Stimulated activated CD4-positive, alpha-beta T cell treated with anti-CD3 and anti-CD28 coated beads, Interleukin-15, amount 100 ng/mL, for 48 hours (primary cell): ENCODE measurements around the gene KAT14.
"Not testable (repeated sequence)": the region's sequence is repeated elsewhere in the genome, so short reads cannot be mapped to it uniquely, and the experiment has no call there.

ENCODE experiments used
- DNase-seq, 2 donors: peaks; one replicate each; pipeline ENCODE4 v3.0.0-alpha.2; 2020; ENCODE audit warnings: low read depth in 2 of 2

Gene KAT14, protein sequence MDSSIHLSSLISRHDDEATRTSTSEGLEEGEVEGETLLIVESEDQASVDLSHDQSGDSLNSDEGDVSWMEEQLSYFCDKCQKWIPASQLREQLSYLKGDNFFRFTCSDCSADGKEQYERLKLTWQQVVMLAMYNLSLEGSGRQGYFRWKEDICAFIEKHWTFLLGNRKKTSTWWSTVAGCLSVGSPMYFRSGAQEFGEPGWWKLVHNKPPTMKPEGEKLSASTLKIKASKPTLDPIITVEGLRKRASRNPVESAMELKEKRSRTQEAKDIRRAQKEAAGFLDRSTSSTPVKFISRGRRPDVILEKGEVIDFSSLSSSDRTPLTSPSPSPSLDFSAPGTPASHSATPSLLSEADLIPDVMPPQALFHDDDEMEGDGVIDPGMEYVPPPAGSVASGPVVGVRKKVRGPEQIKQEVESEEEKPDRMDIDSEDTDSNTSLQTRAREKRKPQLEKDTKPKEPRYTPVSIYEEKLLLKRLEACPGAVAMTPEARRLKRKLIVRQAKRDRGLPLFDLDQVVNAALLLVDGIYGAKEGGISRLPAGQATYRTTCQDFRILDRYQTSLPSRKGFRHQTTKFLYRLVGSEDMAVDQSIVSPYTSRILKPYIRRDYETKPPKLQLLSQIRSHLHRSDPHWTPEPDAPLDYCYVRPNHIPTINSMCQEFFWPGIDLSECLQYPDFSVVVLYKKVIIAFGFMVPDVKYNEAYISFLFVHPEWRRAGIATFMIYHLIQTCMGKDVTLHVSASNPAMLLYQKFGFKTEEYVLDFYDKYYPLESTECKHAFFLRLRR

DNA sequence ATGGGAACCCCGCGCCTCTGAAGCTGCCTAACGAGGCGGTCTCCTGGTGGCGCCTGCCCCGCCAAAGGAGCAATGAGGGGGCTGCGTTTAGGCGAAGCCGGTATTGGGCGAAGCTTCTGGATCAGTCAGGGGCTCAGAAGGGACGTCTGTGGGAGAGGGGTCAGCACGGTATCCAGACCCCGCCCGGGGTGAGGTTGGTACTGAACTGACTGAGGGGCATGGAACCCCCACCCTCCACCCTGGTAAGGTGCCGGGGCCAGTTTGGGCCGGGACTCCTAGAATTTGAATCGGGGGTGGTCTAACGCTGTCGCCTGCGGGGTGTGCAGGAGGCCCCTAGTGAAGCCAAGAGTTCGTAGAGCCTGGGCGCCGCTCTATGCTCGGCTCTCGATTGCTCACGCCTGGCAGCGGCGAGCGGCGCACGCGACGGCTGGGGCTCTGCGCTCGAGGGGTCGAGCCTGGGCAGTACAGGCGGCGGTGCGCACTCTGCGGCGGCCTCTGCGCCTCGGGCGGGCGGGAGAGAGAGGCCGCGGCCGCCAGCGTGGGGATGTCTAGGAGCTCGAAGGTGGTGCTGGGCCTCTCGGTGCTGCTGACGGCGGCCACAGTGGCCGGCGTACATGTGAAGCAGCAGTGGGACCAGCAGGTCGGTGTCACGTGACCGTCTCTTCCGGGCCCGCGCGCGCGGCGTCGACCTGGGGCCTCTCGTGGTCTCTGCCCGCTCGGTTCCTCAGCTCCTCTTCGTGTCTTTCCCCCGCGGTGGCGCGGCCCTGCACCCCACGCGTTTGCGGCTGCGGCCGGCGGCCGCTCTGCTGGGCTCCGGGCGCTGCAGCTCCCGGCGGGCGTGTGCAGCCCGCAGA, at the start of gene KAT14, which contains the start of gene PET117:
Gene KAT14 (plus strand): TSS at position 452 of the 854 bp plus-strand sequence. CDS start 4,798 bp downstream, outside the sequence.
Gene PET117 (plus strand): TSS at position 452 of the 854 bp plus-strand sequence. CDS start 93 bp downstream, at position 545.
- peak; percentile 77 to 87 for DNase-seq

DNA sequence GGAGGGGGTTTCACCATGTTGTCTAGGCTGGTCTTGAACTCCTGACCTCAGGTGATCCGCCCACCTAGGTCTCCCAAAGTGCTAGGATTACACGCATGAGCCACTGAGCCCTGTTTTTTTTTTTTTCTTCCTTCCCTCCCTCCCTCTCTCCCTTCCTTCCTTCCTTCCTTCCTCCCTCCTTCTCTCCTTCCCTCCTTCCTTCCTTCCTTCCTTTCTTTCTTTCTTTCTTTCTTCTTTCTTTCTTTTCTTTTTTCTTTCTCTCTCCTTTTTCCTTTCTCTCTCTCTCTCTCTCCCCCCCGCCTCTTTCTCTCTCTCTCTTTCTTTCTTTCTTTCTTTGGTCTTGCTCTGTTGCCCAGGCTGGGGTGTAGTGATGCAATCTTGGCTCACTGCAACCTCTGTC, 49.4 kb upstream of the KAT14 start:
- not testable (repeated sequence) for DNase-seq

DNA sequence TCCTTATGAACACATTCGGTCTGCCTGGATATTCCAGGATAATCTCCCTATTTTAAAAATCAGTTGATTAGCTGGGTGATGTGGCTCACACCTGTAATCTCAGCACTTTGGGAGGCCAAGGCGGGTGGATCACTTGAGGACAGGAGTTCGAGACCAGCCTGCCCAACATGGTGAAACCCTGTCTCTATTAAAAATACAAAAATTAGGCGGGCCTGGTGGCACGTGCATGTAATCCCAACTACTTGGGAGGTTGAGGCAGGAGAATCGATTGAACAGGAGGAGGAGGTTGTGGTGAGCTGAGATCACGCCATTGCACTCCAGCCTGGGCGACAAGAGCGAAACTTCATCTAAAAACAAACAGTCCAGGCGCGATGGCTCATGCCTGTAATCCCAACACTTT, 48.8 kb upstream of the KAT14 start:
- not testable (repeated sequence) for DNase-seq

DNA sequence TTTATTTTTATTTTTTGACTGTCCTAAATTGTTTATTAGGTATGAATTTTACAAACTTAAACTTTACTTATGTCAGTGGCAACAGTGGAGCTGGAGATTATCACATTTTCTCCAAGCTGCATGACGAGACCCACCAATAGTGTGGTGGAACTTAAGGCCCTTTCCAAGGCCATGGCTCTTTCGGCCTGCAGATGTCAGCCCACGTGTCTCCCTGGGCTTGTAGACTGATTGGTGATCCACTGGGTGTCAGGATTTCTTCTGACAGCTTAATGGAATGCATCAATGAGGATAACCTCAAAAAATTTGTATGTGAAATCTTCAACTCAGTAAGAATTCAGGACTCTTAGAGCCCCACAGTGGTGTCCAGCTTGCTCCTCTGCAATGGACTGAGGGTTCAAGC, 47.6 kb upstream of the KAT14 start:
- no peak for DNase-seq

DNA sequence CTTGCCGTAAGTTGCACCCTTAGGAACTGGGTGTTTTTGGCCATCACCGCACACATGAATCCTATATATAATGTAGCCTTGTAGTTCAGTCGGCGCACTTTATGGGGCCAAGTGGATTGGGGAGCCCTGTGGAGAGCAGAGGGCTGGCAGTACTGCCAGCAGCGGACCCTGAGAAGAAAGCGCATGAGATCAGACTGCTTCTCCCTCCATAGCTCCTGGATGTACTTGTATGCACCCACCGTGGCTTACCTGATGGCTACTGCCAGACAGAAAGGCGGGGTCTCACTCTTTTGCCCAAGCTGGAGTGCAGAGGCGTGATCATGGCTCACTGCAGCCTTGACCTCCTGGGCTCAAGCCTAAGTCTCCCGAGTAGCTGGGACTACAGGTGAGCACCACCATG, 47.2 kb upstream of the KAT14 start:
- DNase-seq, result no peak

DNA sequence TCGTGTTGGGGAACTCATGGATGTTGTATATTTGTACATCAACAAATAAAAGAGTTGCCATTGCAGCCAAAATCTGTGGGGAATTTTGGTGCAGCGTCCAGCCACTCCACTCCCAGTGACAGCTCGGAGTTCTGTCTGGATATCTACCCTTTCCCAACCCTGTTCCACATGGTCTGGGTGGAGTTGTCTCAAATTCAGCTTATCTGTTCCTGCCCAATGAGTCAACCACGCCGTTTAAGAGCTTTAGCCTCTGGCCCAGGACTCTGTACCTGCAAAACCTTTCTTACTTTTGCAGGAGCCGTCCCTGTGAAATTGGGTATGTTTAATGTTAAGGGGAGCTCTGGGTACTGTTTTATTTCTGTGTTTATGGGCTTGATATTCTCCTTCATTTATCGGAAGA, 46.0 kb upstream of the KAT14 start:
- no peak for DNase-seq

DNA sequence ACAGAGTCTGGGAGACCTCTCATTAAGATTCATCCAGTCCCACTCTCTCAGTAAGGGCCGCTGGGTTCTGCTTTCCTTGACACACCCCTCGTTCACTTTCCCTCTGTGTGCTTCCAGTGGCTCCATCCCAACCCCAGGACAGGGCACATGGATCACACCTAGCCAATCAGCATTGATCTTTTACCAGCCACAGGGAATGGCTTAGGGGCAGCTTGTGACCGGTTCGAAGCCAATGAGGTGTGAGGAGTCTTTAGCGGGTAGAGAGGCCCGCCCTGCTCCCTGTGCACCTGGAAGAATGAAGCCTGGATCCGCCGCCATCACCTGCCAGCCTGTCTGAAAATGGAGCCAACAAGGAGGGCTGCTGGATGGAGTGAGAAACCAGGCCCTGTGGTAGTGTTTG, 44.8 kb upstream of the KAT14 start:
- DNase-seq, result no peak

DNA sequence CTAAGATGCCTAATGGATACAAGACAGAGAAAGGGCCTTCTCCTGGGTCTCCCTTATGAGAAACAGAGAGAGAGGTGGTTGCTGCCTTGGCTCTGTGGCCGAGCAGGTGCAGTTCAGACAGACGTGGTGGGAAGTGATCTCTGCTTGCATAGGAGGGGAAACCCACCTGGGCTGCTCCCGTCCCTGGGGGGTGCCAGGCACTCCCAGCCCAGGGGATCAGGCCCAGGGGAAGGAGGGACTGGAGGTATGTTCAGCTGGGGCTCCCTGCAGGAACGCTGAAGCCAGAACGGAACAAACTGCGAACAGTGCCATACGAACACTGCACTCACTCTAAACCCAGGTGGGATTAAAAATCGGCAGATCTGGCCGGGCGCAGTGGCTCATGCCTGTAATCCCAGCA, 44.3 kb upstream of the KAT14 start:
- DNase-seq, result no peak

DNA sequence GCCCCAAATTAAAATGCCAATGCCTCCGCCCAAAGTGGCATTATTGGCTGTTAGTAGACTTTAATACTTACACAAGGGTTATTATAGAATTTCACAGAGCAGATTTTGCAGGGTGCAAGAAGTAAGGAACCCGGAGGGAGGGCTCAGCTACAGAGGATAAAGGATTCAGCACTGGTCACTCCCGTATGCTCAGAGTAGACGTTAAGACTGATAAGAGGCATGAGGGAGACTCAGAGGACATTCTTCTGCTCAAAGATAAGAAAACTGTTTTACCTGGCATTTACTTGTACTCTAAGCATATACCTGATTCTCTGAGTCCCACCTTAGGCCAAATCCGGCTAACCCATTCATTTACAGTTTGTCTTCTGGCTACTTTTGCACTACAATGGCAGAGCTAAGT, 43.5 kb upstream of the KAT14 start:
- DNase-seq, result no peak

DNA sequence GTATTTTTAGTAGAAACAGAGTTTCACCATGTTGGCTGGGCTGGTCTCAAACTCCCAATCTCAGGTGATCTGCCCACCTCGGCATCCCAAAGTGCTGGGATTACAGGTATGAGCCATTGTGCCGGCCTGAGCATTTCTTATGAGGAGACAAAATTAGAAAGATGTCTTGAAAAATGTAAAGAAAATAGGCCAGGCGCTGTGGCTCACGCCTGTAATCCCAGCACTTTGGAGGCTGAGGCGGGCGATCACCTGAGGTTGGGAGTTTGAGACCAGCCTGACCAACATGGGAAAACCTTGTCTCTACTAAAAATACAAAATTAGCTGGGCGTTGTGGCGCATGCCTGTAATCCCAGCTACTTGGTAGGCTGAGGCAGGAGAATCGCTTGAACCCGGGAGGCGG, 37.1 kb upstream of the KAT14 start:
- not testable (repeated sequence) for DNase-seq

DNA sequence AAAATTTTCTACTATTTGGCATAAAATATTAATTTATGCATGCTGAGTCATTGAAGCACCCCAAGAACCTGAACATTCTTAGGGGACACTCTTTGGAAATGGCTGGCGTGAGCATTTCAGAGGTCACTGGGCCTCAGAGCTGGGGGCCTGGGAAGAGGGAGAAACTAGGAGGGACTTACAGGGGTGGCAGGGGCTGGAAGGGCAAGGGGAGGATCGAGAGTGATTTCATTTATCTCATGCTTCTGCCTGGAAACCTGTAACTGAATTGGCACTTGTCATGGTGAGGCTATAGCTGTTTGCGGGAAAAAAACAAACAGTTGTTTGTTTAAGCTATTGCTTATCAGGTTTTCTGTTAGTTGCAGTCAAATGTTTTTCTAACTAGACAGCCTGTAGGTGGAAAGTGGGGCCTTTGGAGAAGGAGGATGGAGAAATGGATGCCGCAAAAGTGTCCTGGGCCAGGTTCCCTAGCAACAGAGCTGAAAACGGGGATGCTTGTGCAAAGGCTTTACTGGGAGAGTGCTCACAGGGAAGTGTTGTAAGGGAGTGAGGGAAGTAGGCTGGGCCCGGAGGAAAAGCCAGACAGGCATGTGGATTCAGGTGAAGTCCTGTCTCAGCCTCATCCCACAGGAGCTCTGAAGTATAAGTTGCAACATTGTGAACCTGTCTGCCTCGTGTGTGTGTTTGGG, 36.4 kb upstream of the KAT14 start:
- no peak for DNase-seq

DNA sequence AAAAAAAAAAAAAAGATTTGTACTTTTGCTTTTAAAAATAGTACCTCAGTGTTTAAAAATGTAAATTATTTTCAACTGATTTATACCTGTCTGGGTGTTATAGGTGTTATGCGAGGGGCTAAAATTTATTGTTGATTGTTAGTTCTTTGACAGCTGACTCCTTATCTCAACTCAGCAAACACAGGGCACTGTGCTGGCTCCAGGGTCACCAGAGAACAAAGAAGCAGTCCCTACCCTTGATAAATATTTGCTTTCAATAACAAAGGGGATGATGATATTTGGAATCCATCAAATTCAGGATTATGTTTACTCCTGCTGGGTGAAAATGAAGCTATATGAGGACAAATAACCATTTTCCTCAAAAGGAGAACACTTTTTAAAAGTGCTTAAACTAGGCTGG, 34.2 kb upstream of the KAT14 start:
- DNase-seq, result no peak

DNA sequence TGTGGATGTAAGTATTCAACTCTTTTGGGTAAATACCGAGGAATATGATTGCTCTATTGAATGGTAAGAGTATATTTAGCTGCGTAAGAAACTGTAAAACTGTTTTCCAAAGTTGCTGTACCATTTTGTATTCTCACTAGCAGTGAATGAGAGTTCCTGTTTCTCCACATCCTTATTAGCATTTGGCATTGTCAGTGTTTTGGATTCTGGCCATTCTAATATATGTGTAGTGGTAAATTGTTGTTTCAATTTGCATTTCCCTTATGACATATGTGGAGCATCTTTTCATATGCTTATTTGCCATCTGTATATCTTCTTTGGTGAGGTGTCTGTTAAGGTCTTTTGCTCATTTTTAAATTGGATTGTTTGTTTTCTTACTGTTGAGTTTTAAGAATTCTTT, 29.3 kb upstream of the KAT14 start:
- no peak for DNase-seq

DNA sequence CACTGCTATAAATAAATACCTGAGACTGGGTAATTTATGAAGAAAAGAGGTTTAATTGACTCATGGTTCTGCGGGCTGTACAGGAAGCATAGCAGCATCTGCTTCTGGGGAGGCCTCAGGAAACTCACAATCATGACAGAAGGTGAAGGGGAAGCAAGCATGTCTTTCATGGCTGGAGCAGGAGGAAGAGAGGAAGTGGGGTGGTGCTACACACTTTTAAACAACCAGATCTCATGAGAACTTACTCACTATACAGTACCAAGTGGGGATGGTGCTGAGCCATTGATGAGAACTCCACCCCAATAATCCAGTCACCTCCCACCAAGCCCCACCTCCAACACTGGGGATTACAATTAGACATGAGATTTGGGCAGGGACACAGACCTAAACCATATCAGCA, 9.1 kb upstream of the KAT14 start:
- not testable (repeated sequence) for DNase-seq

DNA sequence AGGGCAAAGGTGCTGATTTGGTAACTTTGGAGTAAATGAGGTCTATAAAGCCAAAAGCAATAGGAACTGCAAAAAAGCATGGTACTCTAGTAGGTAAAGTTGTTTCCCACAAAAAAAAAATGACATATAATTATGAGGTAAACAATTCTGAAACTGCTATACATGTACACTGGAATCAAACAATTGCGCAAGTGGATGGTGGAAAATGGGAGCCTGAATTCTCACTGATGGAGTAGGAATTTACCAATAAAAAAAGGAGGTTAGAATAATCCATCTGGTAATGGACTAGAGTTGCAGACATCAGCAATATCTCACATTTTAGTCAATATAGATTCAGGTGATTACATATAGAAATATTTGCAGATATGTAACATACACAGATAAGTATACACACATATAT, 5.0 kb upstream of the KAT14 start:
- no peak for DNase-seq

DNA sequence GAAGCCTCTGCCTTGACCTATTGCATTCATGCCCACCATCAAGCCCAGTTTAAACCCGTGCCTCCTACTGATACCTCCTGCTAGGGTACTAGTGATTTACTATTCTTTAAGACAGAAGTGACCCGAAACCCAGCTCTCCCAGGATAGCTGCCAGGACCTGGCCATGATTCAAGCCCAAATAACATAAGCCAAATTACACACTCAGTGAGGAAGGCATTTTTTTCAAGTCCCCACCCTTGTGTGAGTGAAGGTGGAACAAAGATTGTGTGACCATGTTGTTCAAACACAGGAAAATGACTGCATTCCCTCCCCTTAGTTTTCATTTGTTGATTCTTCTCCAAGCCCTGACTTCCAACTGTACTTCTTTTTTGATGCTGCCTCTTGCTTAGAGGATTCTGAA, 3.7 kb upstream of the KAT14 start:
- no peak for DNase-seq

DNA sequence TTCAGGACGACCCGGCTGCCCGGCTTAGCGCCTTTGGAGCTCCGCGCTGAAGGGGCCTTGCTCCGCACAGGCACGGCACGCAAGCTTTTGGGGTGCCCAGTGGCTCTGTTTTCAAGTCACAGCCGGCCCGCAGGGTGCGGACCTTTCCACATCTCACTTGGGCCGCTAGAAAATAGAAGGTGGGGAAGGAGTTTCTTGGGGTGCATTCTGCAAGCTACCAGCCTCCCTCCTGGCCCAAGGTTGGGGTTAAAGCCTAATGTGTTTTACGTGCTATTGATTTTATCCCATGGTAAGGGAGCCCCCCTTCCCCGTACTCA, 561 bp downstream of the KAT14 start:
- DNase-seq, result no peak

DNA sequence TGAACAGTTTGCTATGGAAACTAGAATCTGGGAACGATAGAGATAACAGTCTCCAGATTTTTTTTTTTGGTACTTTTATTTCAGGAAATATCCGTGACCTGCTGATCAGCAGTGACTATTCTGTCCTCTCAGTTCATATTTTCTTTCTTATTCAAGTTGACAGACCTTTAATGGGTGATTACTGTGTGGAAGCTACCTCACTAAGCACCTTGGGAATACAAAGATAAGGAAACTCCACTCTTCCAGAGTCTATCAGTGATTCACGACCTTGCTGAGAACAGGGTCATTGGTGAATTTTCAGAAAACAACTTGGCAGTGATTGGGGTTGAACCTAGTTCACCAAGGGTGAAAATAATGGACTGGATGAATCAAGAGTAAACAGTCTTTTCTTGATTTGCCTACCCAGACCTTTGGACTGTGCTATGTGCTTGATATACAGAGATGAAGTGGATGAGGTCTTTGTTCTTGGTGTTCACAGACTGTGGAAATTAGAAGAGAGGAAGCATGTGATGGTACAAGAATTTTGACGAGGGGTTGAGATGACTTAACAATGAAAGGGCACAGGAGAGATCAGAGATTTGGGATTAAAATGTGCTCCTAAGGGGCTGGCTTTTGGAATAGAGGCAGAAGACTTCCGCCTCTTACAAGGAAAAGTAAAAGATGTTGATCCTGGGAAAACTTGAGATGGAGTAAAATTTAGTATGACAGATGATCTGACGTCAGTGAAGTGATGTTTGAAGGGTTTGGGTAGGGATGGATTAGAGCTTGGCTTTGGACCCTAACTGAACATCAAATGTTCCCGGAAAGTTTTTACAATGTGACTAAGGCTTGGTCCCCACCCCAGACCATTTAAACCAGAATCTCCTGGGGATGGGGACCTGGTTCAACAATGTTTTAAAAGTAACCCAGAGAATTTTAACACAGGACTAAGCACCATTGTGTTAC, 1.2 kb downstream of the KAT14 start:
- DNase-seq, result no peak

DNA sequence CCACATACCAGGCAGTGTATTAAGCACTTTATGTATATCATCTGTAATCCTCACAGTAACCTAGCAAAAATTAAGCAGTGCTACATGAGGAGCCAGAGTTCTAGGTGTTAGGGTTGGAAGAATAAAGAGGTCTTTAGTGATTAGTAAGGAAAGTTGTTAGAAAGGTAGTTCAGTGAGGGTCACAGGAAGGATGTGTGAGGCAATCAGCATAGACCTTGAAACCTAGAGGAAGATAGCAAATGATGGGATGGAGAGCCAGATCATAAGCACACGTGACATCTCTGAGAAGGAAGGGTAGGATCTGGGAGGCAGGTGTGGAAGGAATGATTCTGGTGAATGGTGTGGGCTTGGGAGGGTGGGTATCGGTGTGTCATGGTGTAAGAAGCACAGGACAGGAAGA, 2.2 kb downstream of the KAT14 start:
- DNase-seq, result no peak

DNA sequence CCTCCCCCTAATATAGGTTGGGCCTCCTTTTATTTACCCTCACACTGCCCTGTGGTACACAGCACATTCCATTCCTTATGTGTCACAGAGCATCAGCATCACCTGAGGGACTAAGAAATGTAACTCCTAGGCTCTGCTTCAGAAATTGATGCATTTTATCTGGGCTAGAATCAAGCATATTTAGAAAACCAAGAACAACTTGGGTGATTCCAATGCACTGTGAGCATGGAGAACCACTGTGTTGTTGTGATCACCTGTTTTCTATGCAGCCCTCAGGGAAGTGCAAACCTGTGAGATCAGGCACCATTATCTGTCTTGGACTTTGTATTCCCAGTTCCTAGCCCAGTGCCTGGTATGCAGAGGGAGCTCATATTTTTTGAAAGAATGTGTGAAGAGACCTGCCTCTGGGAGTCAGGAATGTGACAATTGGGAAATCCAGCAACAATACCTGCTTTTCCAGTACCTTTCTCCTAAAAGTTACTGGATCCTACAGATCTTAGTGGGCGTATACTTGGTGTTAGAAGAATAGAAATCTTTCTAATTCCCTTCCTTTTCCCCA, 7.0 kb downstream of the KAT14 start:
- DNase-seq, result no peak
